Esophagus muscularis mucosa (tissue), 4 donors: ENCODE measurements around the gene ALDH5A1. TPM values are rescaled to one million over a fixed set of nuclear protein-coding genes. Genes with fewer than 3 reads are reported as not detected.

ENCODE experiments used
- DNase-seq: peaks from one replicate; pipeline ENCODE4 v3.0.0-alpha.2; 2017; ENCODE audit errors: extremely low spot score
- H3K27ac ChIP-seq, 4 donors: fragments of 200-600 bp; sonication (generic); replicated peaks in 1 of 4; 1 replicate in 3 of 4; 2 replicates in 1 of 4; pipeline ENCODE4 v1.5.1; 2016 to 2019; ENCODE audit warnings: mild to moderate bottlenecking in 1 of 4
- H3K27me3 ChIP-seq, 4 donors: fragments of 200-600 bp; sonication (generic); one replicate each; pipeline versions ENCODE4 v1.5.1 to v1.6.0; 2016 to 2019
- H3K36me3 ChIP-seq, 4 donors: fragments of 200-600 bp; sonication (generic); one replicate each; pipeline ENCODE4 v1.5.1; 2016 to 2019
- H3K4me1 ChIP-seq, 4 donors: fragments of 200-600 bp; sonication (generic); one replicate each; pipeline ENCODE4 v1.5.1; 2016 to 2019
- H3K4me3 ChIP-seq, 4 donors: fragments of 200-600 bp; sonication (generic); 1 replicate in 2 of 4; 2 replicates in 2 of 4; pipeline ENCODE4 v1.5.1; 2016 to 2019; ENCODE audit warnings: mild to moderate bottlenecking in 4 of 4, moderate library complexity in 1 of 4
- H3K9me3 ChIP-seq, 4 donors: fragments of 200-600 bp; sonication (generic); 1 replicate in 3 of 4; 2 replicates in 1 of 4; pipeline ENCODE4 v1.5.1; 2016 to 2019
- CTCF ChIP-seq, 3 experiments: fragments of 200-600 bp in 2 of 3; fragments of 450-650 bp in 1 of 3; sonication (generic) in 2 of 3; IDR thresholded peaks; one replicate each; pipeline ENCODE4 v1.5.1; 2017 to 2019; ENCODE audit warnings: antibody characterized with exemption in 3 of 3, mild to moderate bottlenecking in 2 of 3, moderate library complexity in 1 of 3
- EP300 ChIP-seq: sonication (generic); formaldehyde crosslinking; IDR thresholded peaks from one replicate; pipeline ENCODE4 v1.6.1; 2017; ENCODE audit warnings: antibody characterized with exemption
- POLR2A ChIP-seq: fragments of 450-650 bp; IDR thresholded peaks from one replicate; pipeline ENCODE4 v1.6.1; 2017; ENCODE audit warnings: antibody characterized with exemption, moderate library complexity, mild to moderate bottlenecking, low read depth
- POLR2AphosphoS5 ChIP-seq, 2 donors: sonication (generic); formaldehyde crosslinking; IDR thresholded peaks; one replicate each; pipeline ENCODE4 v1.6.1; 2017; ENCODE audit warnings: antibody characterized with exemption in 2 of 2
- WGBS: methylation state at CpG from one replicate; pipeline ENCODE4 v1.1.5; 2018; 5-methylcytosine and 5-hydroxymethylcytosine counted together
- intact Hi-C: fragments of 100-400 bp; cut with DNase I; formaldehyde crosslinking; loops from one replicate; pipeline ENCODE4 v1.15.1; 2023
- total RNA-seq, 4 donors: library from RNA; depleted of rRNA; stranded (reverse); fragments of >200 nt; gene quantifications; one replicate each; pipeline versions ENCODE4 v1.1.0 to v1.2.1, GENCODE V29; 2016

ALDH5A1 gene
- total RNA-seq, 4 donors from 2014 or later = 2.5 to 3.5 (median 3.3) TPM

DNA sequence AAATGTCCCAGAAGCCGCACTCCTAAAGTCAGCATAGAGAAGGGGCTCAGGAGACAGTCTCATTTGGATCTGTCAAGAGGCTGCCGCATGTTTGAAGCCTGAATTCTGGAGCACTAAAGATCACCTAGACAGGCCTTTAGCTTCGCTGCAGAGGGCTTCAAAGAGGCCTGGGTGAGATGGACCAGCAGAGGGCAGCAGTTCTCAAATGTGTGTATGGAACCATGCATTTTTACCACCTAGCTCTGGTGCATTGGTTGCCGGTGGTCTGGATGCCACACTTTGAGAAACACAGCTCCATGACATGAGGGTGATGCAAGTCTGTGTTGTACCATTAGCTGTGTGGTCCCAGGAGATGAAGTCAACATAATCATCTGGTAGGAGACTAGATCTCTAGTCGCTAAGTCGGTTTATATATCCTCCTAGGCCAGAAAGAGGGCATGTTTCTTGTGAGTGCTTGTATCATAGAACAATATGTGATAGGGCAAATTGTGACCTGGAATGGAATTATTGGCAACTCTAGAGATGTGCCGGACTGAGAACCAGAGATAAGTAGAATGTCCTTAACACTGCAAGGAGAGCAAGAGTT lies 86.4 kb downstream of the ALDH5A1 start:
- no peak for DNase-seq
- intact Hi-C loops = loop anchor here (5.0 kb wide), 1 partner anchor 86 kb away; the partner anchor contains the start of genes ACOT13 and TDP2
- no peak overlapping the region for H3K27ac ChIP-seq
- peaks cover 5 to 14% (median 12%) of the 10 kb centered on the region in 4 donors for H3K4me1 ChIP-seq
- 58% methylated on average over 7 of the region's 7 CpGs for WGBS
- H3K36me3 ChIP-seq = no peaks in the 10 kb centered on the region
- TF ChIP-seq CTCF (IDR thresholded peaks at IDR 0.05) (peak; percentile 72 to 88 (median 77)), EP300 (no peak)
- H3K27me3 ChIP-seq = no peaks in the 10 kb centered on the region
- no peak overlapping the region for H3K4me3 ChIP-seq
- no peaks in the 10 kb centered on the region for H3K9me3 ChIP-seq

DNA sequence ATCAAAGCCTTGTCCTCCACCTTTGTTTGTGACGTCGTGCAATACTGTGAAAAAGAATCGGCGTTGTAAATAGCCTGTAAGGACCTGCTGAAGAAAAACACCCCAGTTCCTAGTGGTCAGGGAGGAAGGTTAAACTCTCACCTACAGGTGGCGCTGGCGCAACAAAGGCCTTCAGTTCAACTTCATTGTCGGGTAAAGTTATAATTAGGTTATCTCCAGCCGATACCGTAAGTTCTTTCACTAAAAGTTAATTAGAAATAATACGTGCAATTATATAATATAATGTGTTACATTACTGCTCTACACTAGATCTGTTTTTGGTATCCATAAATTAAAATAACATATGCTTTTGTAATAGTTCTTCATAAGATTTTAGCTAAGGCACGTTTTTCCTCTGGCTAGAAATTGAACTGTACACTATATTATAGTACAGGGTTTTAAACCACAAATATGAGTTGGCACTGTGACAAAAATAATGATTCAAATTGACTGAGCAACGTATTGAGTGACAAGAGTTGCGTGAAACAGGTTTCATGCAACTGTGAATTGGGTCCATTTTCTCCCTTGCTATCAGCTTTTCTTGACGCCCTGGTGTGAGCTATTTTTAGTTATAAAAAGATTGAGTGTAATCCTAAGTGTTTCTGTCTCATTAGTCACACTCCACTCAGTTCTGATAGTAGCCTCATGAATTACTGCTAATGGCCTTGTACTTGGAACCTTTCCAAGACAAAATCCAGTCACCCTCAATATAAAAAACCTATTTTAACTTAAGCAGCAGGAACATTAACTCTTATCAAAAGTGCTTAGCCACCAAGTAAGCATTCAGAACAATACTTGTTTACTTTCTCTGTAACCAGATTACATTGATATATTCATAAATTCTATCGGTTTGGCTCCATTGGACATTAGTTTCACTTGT lies 89.0 kb downstream of the ALDH5A1 start:
- Histone ChIP-seq H3K27ac (no peak overlapping the region), H3K36me3 (no peaks in the 10 kb centered on the region), H3K4me3 (no peak overlapping the region), H3K4me1 (peaks cover 5 to 14% (median 12%) of the 10 kb centered on the region in 4 donors), H3K9me3 (no peaks in the 10 kb centered on the region), H3K27me3 (peaks cover 0 to 9% (median 0%) of the 10 kb centered on the region in 4 donors)
- TF ChIP-seq CTCF (IDR thresholded peaks at IDR 0.05) (peak; percentile 67 to 87 (median 70)), EP300 (no peak), POLR2AphosphoS5 (IDR thresholded peaks at IDR 0.05) (no peak), POLR2A (no peak)
- 18% methylated on average over 15 of the region's 15 CpGs for WGBS
- intact Hi-C loops = loop anchor here (2.0 to 5.0 kb wide), 2 partner anchors 84 to 111 kb away; partner anchors contain the start of genes ACOT13 and TDP2
- no peak for DNase-seq

DNA sequence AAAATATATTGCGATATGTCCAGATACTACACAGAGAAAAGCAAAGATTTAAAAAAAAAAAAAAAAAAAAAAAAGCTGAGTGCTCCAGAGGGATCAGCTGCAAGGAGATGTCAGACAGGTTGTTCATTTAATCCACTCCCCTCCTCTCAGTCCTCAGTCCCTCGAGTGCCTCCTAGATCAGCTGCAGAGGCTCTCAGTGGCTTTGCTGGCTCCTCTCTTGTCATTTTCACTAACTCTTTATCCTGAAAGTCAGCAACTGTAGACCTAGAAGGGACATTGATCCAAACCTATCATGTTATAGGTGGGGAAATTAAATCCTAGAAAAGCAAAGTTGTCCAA lies 89.6 kb downstream of the ALDH5A1 start:
- no peak overlapping the region for H3K4me3 ChIP-seq
- peaks cover 0 to 9% (median 0%) of the 10 kb centered on the region in 4 donors for H3K27me3 ChIP-seq
- H3K9me3 ChIP-seq = no peaks in the 10 kb centered on the region
- H3K36me3 ChIP-seq = no peaks in the 10 kb centered on the region
- WGBS = 66% methylated on average over 2 of the region's 2 CpGs
- TF ChIP-seq POLR2A (no peak), EP300 (no peak), POLR2AphosphoS5 (IDR thresholded peaks at IDR 0.05) (no peak), CTCF (IDR thresholded peaks at IDR 0.05) (no peak)
- H3K27ac ChIP-seq = no peak overlapping the region
- no peak for DNase-seq
- intact Hi-C loops = loop anchor here (5.0 kb wide), 1 partner anchor 83 kb away; the partner anchor contains the start of genes ACOT13 and TDP2
- peaks cover 5 to 14% (median 12%) of the 10 kb centered on the region in 4 donors for H3K4me1 ChIP-seq

Other genes with a start within 250 kb of the ALDH5A1 start
- not detected for gene DCDC2, start 136.9 kb upstream of the ALDH5A1 start, total RNA-seq
- gene MRS2, start 92.0 kb upstream of the ALDH5A1 start, total RNA-seq = 10 to 100 TPM; 24.5 to 30.7 (median 25.5) TPM
- 1 to 10 TPM; 3.8 to 5.3 (median 4.1) TPM for gene GPLD1, start 5.4 kb upstream of the ALDH5A1 start, total RNA-seq
- gene KIAA0319, start 151.2 kb downstream of the ALDH5A1 start, total RNA-seq = under 1 TPM; under 0.01 to 0.33 (median 0.15) TPM
- gene TDP2, start 171.9 kb downstream of the ALDH5A1 start, total RNA-seq = 10 to 100 TPM; 25.2 to 44.4 (median 37.6) TPM
- 1 to 10 TPM; 5.8 to 9.4 (median 7.2) TPM for gene ACOT13, start 172.1 kb downstream of the ALDH5A1 start, total RNA-seq
- 10 to 100 TPM; 30.7 to 50.5 (median 40.9) TPM for gene C6orf62, start 224.2 kb downstream of the ALDH5A1 start, total RNA-seq